ENCODE results near the gene PDE6C.

Gene PDE6C

DNA sequence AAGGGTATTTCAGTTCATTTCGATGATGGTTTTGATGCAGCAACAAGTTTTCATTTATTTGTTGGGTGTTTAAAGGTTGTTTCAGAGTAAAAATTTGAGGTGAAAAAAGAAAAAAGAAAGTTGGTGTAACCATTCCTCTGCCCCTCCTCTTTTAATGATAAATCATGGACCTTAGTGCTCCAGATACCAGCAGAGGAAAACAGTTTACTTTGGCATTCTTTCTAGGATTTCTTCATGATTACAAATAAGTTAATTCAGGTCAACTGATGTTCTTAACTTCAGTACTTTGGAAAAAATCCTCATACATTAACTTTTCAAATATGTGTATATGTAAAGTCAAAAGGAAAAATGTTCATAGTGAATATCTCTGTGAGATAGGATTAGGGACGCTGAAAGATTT, 9.3 kb upstream of the PDE6C start:
- no peak for DNase-seq
- Histone ChIP-seq H2AFZ (ENCODE audit: low read length) (no peak overlapping the region), H3K36me3 (replicated peaks; ENCODE audit: insufficient read depth, low read length) (no peaks in the 10 kb centered on the region), H3K9me2 (replicated peaks; ENCODE audit: insufficient read depth, low read length) (no peaks in the 10 kb centered on the region), H3K9me3 (replicated peaks; ENCODE audit: insufficient read depth, low read length) (no peaks in the 10 kb centered on the region), H3K4me1 (ENCODE audit: low read length) (no peaks in the 10 kb centered on the region), H3F3A (ENCODE audit: insufficient read depth, low read length) (no peaks in the 10 kb centered on the region), H4K20me1 (ENCODE audit: insufficient read depth, low read length) (no peaks in the 10 kb centered on the region), H3K4me2 (ENCODE audit: low read depth, low read length) (no peak overlapping the region), H3K4me3 (ENCODE audit: low read length) (no peak overlapping the region), H3K27me3 (replicated peaks; ENCODE audit: insufficient read depth, low read length) (0 out of 2 replicates have a peak, but pooled peaks cover 5% of the 10 kb centered on the region), H3K9ac (ENCODE audit: low read length) (no peak overlapping the region), H3K79me2 (ENCODE audit: low read length) (no peaks in the 10 kb centered on the region), H3K27ac (ENCODE audit: low read length) (no peak overlapping the region)
- TF ChIP-seq EZH2phosphoT487 (IDR thresholded peaks at IDR 0.05; ENCODE audit: low read length), result no peak
- TF ChIP-seq, protein P1, sequence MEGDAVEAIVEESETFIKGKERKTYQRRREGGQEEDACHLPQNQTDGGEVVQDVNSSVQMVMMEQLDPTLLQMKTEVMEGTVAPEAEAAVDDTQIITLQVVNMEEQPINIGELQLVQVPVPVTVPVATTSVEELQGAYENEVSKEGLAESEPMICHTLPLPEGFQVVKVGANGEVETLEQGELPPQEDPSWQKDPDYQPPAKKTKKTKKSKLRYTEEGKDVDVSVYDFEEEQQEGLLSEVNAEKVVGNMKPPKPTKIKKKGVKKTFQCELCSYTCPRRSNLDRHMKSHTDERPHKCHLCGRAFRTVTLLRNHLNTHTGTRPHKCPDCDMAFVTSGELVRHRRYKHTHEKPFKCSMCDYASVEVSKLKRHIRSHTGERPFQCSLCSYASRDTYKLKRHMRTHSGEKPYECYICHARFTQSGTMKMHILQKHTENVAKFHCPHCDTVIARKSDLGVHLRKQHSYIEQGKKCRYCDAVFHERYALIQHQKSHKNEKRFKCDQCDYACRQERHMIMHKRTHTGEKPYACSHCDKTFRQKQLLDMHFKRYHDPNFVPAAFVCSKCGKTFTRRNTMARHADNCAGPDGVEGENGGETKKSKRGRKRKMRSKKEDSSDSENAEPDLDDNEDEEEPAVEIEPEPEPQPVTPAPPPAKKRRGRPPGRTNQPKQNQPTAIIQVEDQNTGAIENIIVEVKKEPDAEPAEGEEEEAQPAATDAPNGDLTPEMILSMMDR (IDR thresholded peaks at IDR 0.05; ENCODE audit: low read length), result no peak
- TF ChIP-seq EZH2 (optimal IDR thresholded peaks at IDR 0.05; ENCODE audit: low read depth, low read length), result no peak

DNA sequence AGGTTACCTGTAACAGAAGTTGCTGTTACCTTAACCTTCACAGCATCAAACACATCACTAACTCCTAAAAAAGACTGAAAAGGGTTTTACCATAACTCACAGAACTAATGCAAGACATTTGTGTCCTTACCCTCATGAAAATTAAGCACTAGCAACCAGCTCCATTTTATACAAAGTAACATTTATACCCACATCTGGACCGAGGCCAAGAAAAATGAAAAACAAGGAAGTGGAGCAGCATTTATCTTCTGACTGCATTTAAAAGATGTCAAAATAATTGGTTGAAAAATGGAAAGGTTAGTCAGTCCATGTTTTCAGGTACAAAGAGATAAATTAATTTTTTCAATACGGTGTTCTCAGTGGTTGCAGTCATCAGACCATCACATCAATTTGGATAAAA, 8.2 kb upstream of the PDE6C start:
- Histone ChIP-seq H3K36me3 (replicated peaks; ENCODE audit: insufficient read depth, low read length) (no peaks in the 10 kb centered on the region), H3K4me2 (ENCODE audit: low read depth, low read length) (no peak overlapping the region), H3K79me2 (ENCODE audit: low read length) (no peaks in the 10 kb centered on the region), H2AFZ (ENCODE audit: low read length) (no peak overlapping the region), H3K4me1 (ENCODE audit: low read length) (no peaks in the 10 kb centered on the region), H3K27ac (ENCODE audit: low read length) (no peak overlapping the region), H3K9me3 (replicated peaks; ENCODE audit: insufficient read depth, low read length) (no peaks in the 10 kb centered on the region), H3K27me3 (replicated peaks; ENCODE audit: insufficient read depth, low read length) (0 out of 2 replicates have a peak, but pooled peaks cover 5% of the 10 kb centered on the region), H4K20me1 (ENCODE audit: insufficient read depth, low read length) (no peaks in the 10 kb centered on the region), H3F3A (ENCODE audit: insufficient read depth, low read length) (no peaks in the 10 kb centered on the region), H3K9me2 (replicated peaks; ENCODE audit: insufficient read depth, low read length) (no peaks in the 10 kb centered on the region), H3K9ac (ENCODE audit: low read length) (no peak overlapping the region), H3K4me3 (ENCODE audit: low read length) (no peak overlapping the region)
- DNase-seq, result no peak
- TF ChIP-seq EZH2 (optimal IDR thresholded peaks at IDR 0.05; ENCODE audit: low read depth, low read length), result no peak
- TF ChIP-seq, protein P1 (IDR thresholded peaks at IDR 0.05; ENCODE audit: low read length), result no peak
- no peak for TF ChIP-seq EZH2phosphoT487 (IDR thresholded peaks at IDR 0.05; ENCODE audit: low read length)

DNA sequence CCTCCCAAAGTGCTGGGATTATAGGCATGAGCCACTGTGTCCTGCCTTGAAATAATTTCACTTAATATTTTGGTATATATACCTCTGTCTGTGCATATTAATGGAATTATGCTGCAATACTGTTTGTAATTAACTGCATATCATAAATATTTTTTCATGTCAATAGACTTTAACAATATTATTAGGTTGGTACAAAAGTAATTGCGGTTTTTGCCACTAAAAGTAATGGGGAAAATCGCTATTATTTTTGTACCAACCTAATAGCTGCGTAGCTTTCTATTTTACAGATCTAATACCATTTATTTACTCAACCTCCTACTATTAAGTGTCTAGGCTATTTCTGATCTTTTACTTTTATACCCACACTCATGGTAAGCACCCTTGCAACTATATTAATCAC, 3.9 kb upstream of the PDE6C start:
- Histone ChIP-seq H2AFZ (ENCODE audit: low read length) (no peak overlapping the region), H3K79me2 (ENCODE audit: low read length) (no peaks in the 10 kb centered on the region), H3K4me1 (ENCODE audit: low read length) (no peaks in the 10 kb centered on the region), H3K27ac (ENCODE audit: low read length) (no peak overlapping the region), H3K27me3 (replicated peaks; ENCODE audit: insufficient read depth, low read length) (no peaks in the 10 kb centered on the region), H3F3A (ENCODE audit: insufficient read depth, low read length) (no peaks in the 10 kb centered on the region), H3K4me3 (ENCODE audit: low read length) (no peak overlapping the region), H3K9me2 (replicated peaks; ENCODE audit: insufficient read depth, low read length) (no peaks in the 10 kb centered on the region), H3K9me3 (replicated peaks; ENCODE audit: insufficient read depth, low read length) (no peaks in the 10 kb centered on the region), H4K20me1 (ENCODE audit: insufficient read depth, low read length) (no peaks in the 10 kb centered on the region), H3K9ac (ENCODE audit: low read length) (no peak overlapping the region), H3K36me3 (replicated peaks; ENCODE audit: insufficient read depth, low read length) (no peaks in the 10 kb centered on the region), H3K4me2 (ENCODE audit: low read depth, low read length) (no peak overlapping the region)
- TF ChIP-seq, protein P1 (IDR thresholded peaks at IDR 0.05; ENCODE audit: low read length), result no peak
- TF ChIP-seq EZH2 (optimal IDR thresholded peaks at IDR 0.05; ENCODE audit: low read depth, low read length), result no peak
- no peak for TF ChIP-seq EZH2phosphoT487 (IDR thresholded peaks at IDR 0.05; ENCODE audit: low read length)
- no peak for DNase-seq
